Suprapubic skin (tissue), 4 donors: ENCODE results near the gene PLEKHH1. TPM values are rescaled to one million over a fixed set of nuclear protein-coding genes. Genes with fewer than 3 reads are reported as not detected.

Experiments used
- DNase-seq, 2 donors: peaks; one replicate each; pipeline ENCODE4 v3.0.0-alpha.2; 2019; ENCODE audit warnings: low spot score in 2 of 2
- H3K27ac ChIP-seq: fragments of 200-600 bp; sonication (generic); one replicate; pipeline ENCODE4 v1.5.1; 2019
- H3K27me3 ChIP-seq: fragments of 200-600 bp; sonication (generic); one replicate; pipeline ENCODE4 v1.5.1; 2019
- H3K36me3 ChIP-seq: fragments of 200-600 bp; sonication (generic); one replicate; pipeline ENCODE4 v1.5.1; 2019
- H3K4me1 ChIP-seq: fragments of 200-600 bp; sonication (generic); one replicate; pipeline ENCODE4 v1.5.1; 2019
- H3K4me3 ChIP-seq: fragments of 200-600 bp; sonication (generic); one replicate; pipeline ENCODE4 v1.5.1; 2019; ENCODE audit warnings: mild to moderate bottlenecking
- H3K9me3 ChIP-seq: fragments of 200-600 bp; sonication (generic); one replicate; pipeline ENCODE4 v1.5.1; 2019
- EP300 ChIP-seq: sonication (generic); formaldehyde crosslinking; IDR thresholded peaks from one replicate; pipeline ENCODE4 v1.6.1; 2017; ENCODE audit warnings: antibody characterized with exemption
- POLR2A ChIP-seq, 2 donors: fragments of 450-650 bp; IDR thresholded peaks; one replicate each; pipeline ENCODE4 v1.6.1; 2017; ENCODE audit warnings: antibody characterized with exemption in 2 of 2, mild to moderate bottlenecking in 2 of 2, moderate library complexity in 2 of 2
- POLR2AphosphoS5 ChIP-seq, 3 donors: sonication (generic); formaldehyde crosslinking; IDR thresholded peaks; one replicate each; pipeline ENCODE4 v1.6.1; 2017; ENCODE audit warnings: antibody characterized with exemption in 3 of 3
- WGBS: methylation state at CpG from one replicate; pipeline ENCODE4 v1.1.5; 2018; 5-methylcytosine and 5-hydroxymethylcytosine counted together
- total RNA-seq, 4 donors: library from RNA; depleted of rRNA; stranded (reverse); fragments of >200 nt; gene quantifications; one replicate each; pipeline ENCODE4 v1.1.0, GENCODE V29; 2016
- TF ChIP-seq, protein P1 (sequence below), 2 donors: fragments of 200-600 bp in 1 of 2; fragments of 450-650 bp in 1 of 2; sonication (generic) in 1 of 2; IDR thresholded peaks; one replicate each; pipeline ENCODE4 v1.5.1; 2016 to 2019; ENCODE audit warnings: antibody characterized with exemption in 2 of 2, mild to moderate bottlenecking in 1 of 2, moderate library complexity in 1 of 2

Gene PLEKHH1
- total RNA-seq, 4 donors from 2014 or later = 15.3 to 75.6 (median 23.7) TPM

DNA sequence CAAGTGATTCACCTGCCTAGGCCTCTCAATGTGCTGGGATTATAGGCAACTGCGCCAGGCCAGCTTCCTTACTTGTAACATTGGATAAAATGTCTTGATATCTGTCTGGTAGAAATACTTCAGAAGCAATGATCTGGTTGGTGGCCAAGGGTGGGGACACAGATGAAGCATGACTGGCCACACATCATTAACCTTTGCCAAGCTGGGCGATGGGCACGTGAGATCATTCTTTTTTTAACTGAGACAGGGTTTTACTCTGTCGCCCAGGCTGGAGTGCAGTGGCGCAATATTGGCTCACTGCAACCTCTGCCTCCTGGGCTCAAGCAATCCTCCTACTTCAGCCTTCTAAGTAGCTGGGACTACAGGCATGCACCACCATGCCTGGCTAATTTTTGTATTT is 31.1 kb downstream of the PLEKHH1 start:
- no peaks in the 10 kb centered on the region for H3K9me3 ChIP-seq
- no peak overlapping the region for H3K4me3 ChIP-seq
- H3K36me3 ChIP-seq = no peaks in the 10 kb centered on the region
- DNase-seq = peak in 1 of 2 donors; percentile 42
- no peaks in the 10 kb centered on the region for H3K27me3 ChIP-seq
- H3K27ac ChIP-seq = no peak overlapping the region
- TF ChIP-seq EP300 (no peak), POLR2AphosphoS5 (IDR thresholded peaks at IDR 0.05) (no peak), POLR2A (IDR thresholded peaks at IDR 0.05) (no peak)
- TF ChIP-seq, protein P1, sequence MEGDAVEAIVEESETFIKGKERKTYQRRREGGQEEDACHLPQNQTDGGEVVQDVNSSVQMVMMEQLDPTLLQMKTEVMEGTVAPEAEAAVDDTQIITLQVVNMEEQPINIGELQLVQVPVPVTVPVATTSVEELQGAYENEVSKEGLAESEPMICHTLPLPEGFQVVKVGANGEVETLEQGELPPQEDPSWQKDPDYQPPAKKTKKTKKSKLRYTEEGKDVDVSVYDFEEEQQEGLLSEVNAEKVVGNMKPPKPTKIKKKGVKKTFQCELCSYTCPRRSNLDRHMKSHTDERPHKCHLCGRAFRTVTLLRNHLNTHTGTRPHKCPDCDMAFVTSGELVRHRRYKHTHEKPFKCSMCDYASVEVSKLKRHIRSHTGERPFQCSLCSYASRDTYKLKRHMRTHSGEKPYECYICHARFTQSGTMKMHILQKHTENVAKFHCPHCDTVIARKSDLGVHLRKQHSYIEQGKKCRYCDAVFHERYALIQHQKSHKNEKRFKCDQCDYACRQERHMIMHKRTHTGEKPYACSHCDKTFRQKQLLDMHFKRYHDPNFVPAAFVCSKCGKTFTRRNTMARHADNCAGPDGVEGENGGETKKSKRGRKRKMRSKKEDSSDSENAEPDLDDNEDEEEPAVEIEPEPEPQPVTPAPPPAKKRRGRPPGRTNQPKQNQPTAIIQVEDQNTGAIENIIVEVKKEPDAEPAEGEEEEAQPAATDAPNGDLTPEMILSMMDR (IDR thresholded peaks at IDR 0.05) = no peak
- peaks cover 2% of the 10 kb centered on the region for H3K4me1 ChIP-seq
- WGBS = 54% methylated on average over 5 of the region's 5 CpGs

DNA sequence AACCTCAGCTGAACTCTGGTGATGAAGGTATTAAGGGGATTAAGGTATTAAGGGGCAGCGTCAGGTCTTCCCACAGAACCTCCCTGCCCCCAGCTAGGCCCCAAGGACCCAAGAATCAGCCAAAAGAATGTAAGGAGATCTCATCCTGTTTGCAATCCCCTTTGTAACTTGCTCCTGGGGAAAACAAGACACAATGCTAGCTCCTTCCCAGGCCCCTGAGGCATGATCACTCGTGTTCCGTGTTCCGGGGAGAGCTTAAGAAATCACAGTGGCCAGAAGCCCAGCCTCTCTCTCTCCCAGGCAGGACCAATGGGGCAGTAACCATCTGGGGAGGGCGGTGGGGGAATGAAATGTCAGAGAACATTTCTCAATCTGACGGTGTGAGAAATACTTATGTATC is 33.8 kb downstream of the PLEKHH1 start:
- H3K4me1 ChIP-seq = peaks cover 2% of the 10 kb centered on the region

DNA sequence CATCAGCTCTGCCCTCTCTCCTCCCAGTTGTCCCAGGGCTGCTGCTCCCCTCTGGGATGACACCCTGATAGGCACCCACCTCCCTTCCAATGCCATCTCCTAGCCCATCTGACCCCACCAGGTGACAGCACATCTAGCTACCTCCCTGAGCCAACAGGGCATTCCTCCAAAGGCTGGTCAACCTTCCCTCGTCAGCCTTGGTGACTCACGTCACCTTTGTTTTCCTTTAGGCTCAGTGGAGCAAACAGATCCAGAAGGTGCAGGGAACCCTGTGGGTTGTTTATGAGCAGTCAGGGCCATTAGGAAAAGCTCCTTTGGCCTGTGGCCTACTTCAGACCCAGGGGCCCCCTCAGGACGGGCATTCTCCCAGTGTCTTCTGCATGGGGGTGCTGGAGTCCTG is 34.6 kb downstream of the PLEKHH1 start:
- no peaks in the 10 kb centered on the region for H3K9me3 ChIP-seq
- no peak overlapping the region for H3K4me3 ChIP-seq
- no peaks in the 10 kb centered on the region for H3K36me3 ChIP-seq
- H3K4me1 ChIP-seq = peaks cover 2% of the 10 kb centered on the region
- no peaks in the 10 kb centered on the region for H3K27me3 ChIP-seq
- TF ChIP-seq POLR2A (IDR thresholded peaks at IDR 0.05) (no peak), EP300 (no peak), POLR2AphosphoS5 (IDR thresholded peaks at IDR 0.05) (no peak)
- TF ChIP-seq, protein P1 (IDR thresholded peaks at IDR 0.05) = no peak
- DNase-seq = peak; percentile 37 to 55
- no peak overlapping the region for H3K27ac ChIP-seq
- 78% methylated on average over 3 of the region's 3 CpGs for WGBS

More for the DNA sequence above, 33.8 kb downstream of the PLEKHH1 start:
- no peaks in the 10 kb centered on the region for H3K36me3 ChIP-seq
- peak; percentile 60 to 78 for DNase-seq
- H3K27me3 ChIP-seq = no peaks in the 10 kb centered on the region
- H3K4me3 ChIP-seq = no peak overlapping the region
- 60% methylated on average over 6 of the region's 6 CpGs for WGBS
- no peak overlapping the region for H3K27ac ChIP-seq
- no peaks in the 10 kb centered on the region for H3K9me3 ChIP-seq
- TF ChIP-seq, protein P1 (IDR thresholded peaks at IDR 0.05) = no peak
- TF ChIP-seq POLR2A (IDR thresholded peaks at IDR 0.05) = no peak
- TF ChIP-seq POLR2AphosphoS5 (IDR thresholded peaks at IDR 0.05) = no peak
- no peak for TF ChIP-seq EP300

DNA sequence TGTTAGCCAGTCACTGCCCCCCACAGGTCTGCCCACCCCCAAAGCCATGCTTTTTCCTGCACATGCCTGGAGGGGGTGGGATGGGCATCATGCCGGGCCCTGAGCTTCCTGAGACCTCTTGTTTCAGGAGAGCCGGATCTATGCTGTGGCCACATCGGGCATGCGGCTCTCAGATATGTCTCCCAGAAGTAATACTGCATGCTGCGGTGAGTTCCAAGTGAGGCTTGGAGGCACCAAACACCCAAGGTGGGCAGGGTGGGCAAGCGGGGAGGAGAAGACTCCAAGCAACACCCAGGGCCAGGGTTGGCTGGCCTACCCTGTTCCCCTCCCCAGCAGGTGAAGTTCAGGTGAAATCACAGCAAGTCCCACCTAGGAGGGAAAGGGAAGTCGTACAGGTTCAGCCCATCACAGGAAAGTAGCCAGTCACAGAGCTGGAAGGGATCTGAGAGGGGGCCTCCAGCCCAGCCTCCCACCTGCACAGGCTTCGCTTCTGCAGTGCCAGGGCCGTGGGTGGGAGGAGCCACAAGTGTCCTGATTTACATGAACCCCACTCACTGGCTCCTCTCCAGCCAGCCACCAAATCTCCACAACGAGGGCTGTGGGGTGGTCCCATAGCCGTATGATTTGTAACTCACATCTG is 36.0 kb downstream of the PLEKHH1 start:
- TF ChIP-seq POLR2AphosphoS5 (IDR thresholded peaks at IDR 0.05) = no peak
- no peak for TF ChIP-seq POLR2A (IDR thresholded peaks at IDR 0.05)
- TF ChIP-seq EP300 = no peak
- TF ChIP-seq, protein P1 (IDR thresholded peaks at IDR 0.05) = no peak
- Histone ChIP-seq H3K27ac (no peak overlapping the region), H3K36me3 (peaks cover 4% of the 10 kb centered on the region), H3K27me3 (no peaks in the 10 kb centered on the region), H3K4me1 (peaks cover 2% of the 10 kb centered on the region), H3K9me3 (no peaks in the 10 kb centered on the region), H3K4me3 (no peak overlapping the region)
- DNase-seq = peak; percentile 46 to 57
- 77% methylated on average over 9 of the region's 11 CpGs for WGBS

DNA sequence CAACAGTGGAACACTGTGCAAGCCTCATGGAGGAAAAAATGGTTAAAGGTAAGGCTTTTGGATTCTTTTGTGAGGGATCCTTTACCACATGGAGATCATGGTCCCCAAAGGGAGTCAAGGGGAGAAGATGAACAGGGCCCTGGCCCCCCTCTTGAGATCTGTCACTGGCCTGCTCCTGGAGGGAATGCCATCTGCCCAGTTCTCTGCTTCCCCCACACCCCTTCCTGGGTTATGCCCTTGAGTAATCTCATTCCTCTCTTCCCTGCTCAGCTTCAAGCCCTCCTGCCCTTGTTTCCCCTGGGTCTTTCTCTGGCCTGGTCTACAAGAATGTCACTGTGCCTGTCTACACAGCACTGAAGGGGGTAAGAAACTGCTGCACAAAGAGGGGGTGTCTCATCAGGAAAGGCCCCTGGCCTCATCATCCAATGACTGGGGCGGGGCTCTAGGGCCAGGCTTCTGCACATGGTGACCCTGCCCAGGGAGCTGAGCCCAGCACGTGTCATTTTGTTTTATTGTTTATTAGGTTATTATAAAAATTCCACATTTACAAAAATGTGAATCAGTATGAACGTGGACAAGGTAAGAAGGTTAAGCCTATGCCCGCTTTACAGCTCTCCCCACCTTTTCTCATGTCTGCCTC is 36.7 kb downstream of the PLEKHH1 start:
- 78% methylated on average over 4 of the region's 4 CpGs for WGBS
- H3K9me3 ChIP-seq = no peaks in the 10 kb centered on the region
- no peak overlapping the region for H3K4me3 ChIP-seq
- H3K36me3 ChIP-seq = peaks cover 5% of the 10 kb centered on the region
- TF ChIP-seq, protein P1 (IDR thresholded peaks at IDR 0.05) = no peak
- TF ChIP-seq POLR2A (IDR thresholded peaks at IDR 0.05) (no peak), EP300 (no peak), POLR2AphosphoS5 (IDR thresholded peaks at IDR 0.05) (no peak)
- H3K4me1 ChIP-seq = no peaks in the 10 kb centered on the region
- DNase-seq = no peak
- H3K27me3 ChIP-seq = no peaks in the 10 kb centered on the region
- H3K27ac ChIP-seq = no peak overlapping the region
